ENCODE data around the gene LRRC15.

LRRC15 gene

GRCh38 chr3:194369522-194370279 is at the start of gene LRRC15:
LRRC15 (minus strand) TSS chr3:194369743; CDS start chr3:194361043, 8,700 bp downstream.
- no peak for DNase-seq

- no peak for DNase-seq
These were observed 49.1 kb upstream of the LRRC15 start for GRCh38 chr3:194418671-194419070.

GRCh38 chr3:194407423-194407822 is 37.9 kb upstream of the LRRC15 start:
- DNase-seq: peak; percentile 34

- DNase-seq: no peak
These were observed 36.2 kb upstream of the LRRC15 start for GRCh38 chr3:194405766-194406165.

- peak; percentile 77 for DNase-seq
These were observed 35.0 kb upstream of the LRRC15 start for GRCh38 chr3:194404365-194405140.

GRCh38 chr3:194401868-194402329 is 32.4 kb upstream of the LRRC15 start:
- no peak for DNase-seq

GRCh38 chr3:194401346-194401745 is 31.8 kb upstream of the LRRC15 start:
- no peak for DNase-seq

DNA sequence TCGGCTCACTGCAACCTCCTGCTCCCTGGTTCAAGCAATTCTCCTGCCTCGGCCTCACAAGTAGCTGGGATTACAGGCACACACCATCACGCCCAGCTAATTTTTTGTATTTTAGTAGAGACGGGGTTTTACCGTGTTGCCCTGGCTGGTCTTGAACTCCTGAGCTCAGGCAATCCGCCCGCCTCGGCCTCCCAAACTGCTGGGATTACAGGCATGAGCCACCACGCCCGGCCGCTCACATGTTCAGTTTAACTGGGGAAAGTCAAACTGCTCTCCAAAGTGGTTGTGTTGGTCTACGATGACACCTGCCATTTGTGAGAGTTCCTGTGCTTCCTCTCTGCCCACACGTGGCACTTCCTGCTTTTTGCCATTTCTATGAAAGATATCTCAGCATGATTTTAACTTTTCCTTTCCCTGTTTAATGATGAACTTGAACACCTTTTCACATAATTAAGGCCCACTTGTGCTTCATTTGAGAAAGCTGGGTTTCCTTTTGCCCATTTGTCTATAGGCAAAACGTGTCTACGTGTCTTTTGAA is 30.4 kb upstream of the LRRC15 start:
- DNase-seq: no peak

DNA sequence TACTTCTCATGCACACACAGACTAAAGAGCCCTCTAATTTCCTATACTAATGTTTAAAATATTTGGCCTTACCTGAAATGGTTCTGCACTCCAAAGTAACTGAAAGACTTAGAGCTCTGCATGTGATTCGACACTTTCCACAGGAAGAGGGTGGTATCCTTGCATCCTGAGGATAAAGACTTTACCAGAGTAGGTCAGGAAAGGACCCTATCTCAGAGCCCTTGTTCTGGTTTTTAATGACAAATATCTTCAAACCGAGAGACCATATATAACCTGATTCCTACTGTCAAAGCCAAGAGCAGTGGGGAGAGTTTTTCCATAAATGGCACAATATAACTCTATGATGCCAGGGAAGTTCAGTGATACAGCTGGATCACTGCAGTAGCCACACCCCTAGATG is 29.6 kb upstream of the LRRC15 start, which contains the start of gene GP5:
GP5 (minus strand) TSS at position 101 of the 400 bp plus-strand sequence. CDS start 984 bp downstream, outside the sequence.
- DNase-seq: no peak

DNA sequence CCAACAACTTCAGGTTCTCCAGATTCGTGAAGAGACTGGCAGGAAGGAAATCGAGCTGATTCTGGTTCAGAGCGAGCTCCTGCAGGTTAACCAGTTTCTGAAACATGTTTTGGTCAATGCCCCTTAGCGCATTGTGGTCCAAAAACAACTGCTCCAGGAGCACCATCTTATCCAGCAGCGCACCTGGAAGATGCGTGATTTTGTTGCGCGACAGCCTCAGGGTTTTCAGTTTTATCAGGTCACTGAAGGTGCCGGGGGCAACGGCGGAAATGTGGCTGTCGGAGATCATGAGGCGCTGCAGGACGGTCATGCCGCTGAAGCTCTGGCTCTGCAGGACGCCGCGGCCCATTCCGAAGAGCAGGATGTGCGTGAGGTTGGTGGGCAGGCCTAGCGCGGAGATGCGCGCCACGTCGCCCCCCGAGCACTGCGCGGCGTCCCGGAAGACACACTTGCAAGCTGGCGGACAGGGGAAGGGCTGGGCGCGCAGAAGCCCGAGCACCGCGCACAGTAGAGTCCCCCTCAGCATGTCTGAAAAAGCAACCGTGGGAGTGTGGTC is 28.3 kb upstream of the LRRC15 start:
- DNase-seq: no peak

- DNase-seq: peak; percentile 61
These were observed 27.6 kb upstream of the LRRC15 start for GRCh38 chr3:194396859-194397756.

GRCh38 chr3:194396539-194396858 is 27.0 kb upstream of the LRRC15 start:
- DNase-seq: no peak

- peak; percentile 78 for DNase-seq
These were observed 26.4 kb upstream of the LRRC15 start for GRCh38 chr3:194395778-194396538.

- peak; percentile 52 for DNase-seq
These were observed 25.7 kb upstream of the LRRC15 start for GRCh38 chr3:194395212-194395611.

GRCh38 chr3:194392576-194392975 is 23.0 kb upstream of the LRRC15 start:
- DNase-seq: no peak

DNA sequence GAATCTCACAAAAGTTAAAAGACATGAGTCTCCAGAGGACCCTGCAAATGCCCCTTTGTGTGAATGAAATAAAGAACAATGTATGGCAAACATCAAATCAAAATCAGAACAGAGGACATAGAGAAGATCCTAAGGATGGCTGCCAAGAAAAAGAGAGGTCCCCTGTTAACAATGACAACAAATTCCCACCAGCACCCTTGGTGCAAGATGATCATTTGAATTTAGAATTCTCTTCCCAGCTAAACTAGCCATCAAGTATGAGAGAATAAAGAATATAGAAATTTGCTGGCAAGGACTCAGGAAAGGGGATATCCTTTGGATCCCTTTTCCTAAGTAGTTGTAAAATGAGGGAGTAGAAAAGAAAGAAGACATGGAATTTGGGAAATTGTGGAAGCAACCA is 21.3 kb upstream of the LRRC15 start:
- no peak for DNase-seq

GRCh38 chr3:194389269-194389668 is 19.7 kb upstream of the LRRC15 start:
- no peak for DNase-seq

DNA sequence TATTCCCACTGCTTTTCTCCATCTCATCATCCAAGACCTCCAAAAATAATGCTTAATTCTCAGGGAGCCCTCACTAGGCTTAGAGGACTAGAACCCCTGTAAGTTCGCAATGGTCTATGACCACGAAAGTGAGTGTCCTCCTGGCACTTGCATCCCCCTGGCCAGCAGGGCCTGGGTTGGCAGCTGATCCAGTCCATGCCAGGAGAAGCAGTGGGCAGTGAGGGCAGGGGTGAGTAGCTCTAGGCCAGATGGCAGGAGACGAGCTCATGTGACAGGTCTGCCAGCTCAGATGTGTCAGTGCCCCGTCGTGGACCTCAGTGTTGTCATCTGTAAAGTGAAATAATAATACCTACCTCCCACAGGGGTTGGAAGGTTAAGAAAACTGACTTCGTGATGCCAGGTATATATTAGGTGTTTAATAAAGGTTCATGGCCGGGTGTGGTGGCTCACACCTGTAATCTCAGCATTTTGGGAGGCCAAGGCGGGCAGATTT is 18.4 kb upstream of the LRRC15 start:
- no peak for DNase-seq

- no peak for DNase-seq
These were observed 17.7 kb upstream of the LRRC15 start for GRCh38 chr3:194387276-194387675.

DNA sequence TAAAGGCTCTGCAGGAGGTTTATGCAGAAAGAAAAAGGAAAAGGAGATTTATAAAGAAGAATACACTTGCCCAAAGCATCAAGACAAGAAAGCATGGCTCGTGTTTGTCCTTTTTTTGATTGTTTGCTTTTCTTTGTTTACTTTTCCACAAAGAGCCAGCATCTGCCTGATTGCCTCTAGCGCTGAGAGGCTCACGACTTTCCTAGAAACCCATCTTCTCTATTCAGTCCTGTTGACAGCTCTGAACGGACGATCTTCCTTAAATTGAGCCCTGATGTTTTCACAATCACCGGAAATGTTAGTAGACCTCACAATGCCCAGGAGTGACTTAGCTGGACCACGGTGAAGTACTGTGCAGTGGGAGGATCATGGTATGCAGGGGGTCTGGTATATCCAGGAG is 17.1 kb upstream of the LRRC15 start:
- DNase-seq: peak; percentile 37

GRCh38 chr3:194386066-194386465 is 16.5 kb upstream of the LRRC15 start:
- DNase-seq: no peak
